Left forelimb (tissue), 1 donor: ENCODE data around the gene SLC17A4.

ENCODE experiments used
- DNase-seq: peaks from one replicate; pipeline ENCODE4 v3.0.0-alpha.2; 2018; ENCODE audit warnings: low spot score

Gene SLC17A4

GRCh38 chr6:25815194-25815593 lies 60.7 kb downstream of the SLC17A4 start:
- DNase-seq, result no peak

GRCh38 chr6:25816252-25816651 lies 61.7 kb downstream of the SLC17A4 start:
- no peak for DNase-seq

- no peak for DNase-seq
These were observed 66.8 kb downstream of the SLC17A4 start for GRCh38 chr6:25821341-25821740.

GRCh38 chr6:25829375-25829774 lies 74.8 kb downstream of the SLC17A4 start:
- no peak for DNase-seq

- DNase-seq, result no peak
These were observed 75.9 kb downstream of the SLC17A4 start for GRCh38 chr6:25830458-25830857.
